Naive thymus-derived CD4-positive, alpha-beta T cell (primary cell): Measurements from ENCODE around the gene SIPA1L3. TPM values are rescaled to one million over a fixed set of nuclear protein-coding genes. Genes with fewer than 3 reads are reported as not detected.

Experiments
- ATAC-seq: fragments of 150-1000 bp; cut with Tn5 transposase; 2 replicates; pipeline ENCODE4 v1.10.0; 2021; ENCODE audit warnings: mild to moderate bottlenecking, moderate library complexity
- CTCF ChIA-PET: fragments of 350-600 bp; sonication (Branson Sonifier 250); formaldehyde crosslinking; loops from one replicate; lab custom pipeline; 2021; ENCODE audit warnings: antibody characterized with exemption; lab: Charles Lee
- POLR2A ChIA-PET: fragments of 350-600 bp; sonication (Branson Sonifier 250); formaldehyde crosslinking; loops from one replicate; lab custom pipeline; 2021; ENCODE audit warnings: antibody characterized with exemption, inconsistent platforms; lab: Charles Lee
- DNase-seq, 9 donors: peaks; one replicate each; pipeline versions ENCODE4 v3.0.0 to v3.0.0-alpha.2; 2020 to 2022; ENCODE audit warnings: mixed read lengths in 1 of 9
- H3K27ac ChIP-seq: one replicate; pipeline ENCODE4 v1.7.0; 2013; ENCODE audit warnings: mild to moderate bottlenecking, low read depth, low read length, moderate library complexity
- H3K27me3 ChIP-seq, 2 donors: one replicate each; pipeline ENCODE4 v1.7.0; 2013; ENCODE audit warnings: low read length in 2 of 2, mild to moderate bottlenecking in 2 of 2, moderate library complexity in 2 of 2; ENCODE audit not compliant: control insufficient read depth in 2 of 2, insufficient read depth in 2 of 2
- H3K36me3 ChIP-seq, 3 experiments: 1 replicate in 2 of 3; 2 replicates in 1 of 3; pipeline ENCODE4 v1.7.0; 2013; ENCODE audit warnings: low read length in 3 of 3, mild to moderate bottlenecking in 3 of 3, moderate library complexity in 1 of 3; ENCODE audit not compliant: insufficient read depth in 3 of 3, control insufficient read depth in 2 of 3
- H3K4me1 ChIP-seq, 2 donors: one replicate each; pipeline ENCODE4 v1.7.0; 2013; ENCODE audit warnings: low read length in 2 of 2, mild to moderate bottlenecking in 2 of 2, moderate library complexity in 1 of 2; ENCODE audit not compliant: control insufficient read depth in 2 of 2, insufficient read depth in 2 of 2
- H3K4me3 ChIP-seq: 2 replicates; pipeline ENCODE4 v1.7.0; 2013; ENCODE audit warnings: mild to moderate bottlenecking, low read length
- H3K9me3 ChIP-seq, 3 experiments: 1 replicate in 2 of 3; 2 replicates in 1 of 3; pipeline ENCODE4 v1.7.0; 2013; ENCODE audit warnings: low read length in 3 of 3; ENCODE audit not compliant: control insufficient read depth in 2 of 3
- H3K27ac Mint-ChIP-seq, 9 donors: one replicate each; pipeline ENCODE4 v1.8.0; 2020 to 2022; ENCODE audit warnings: mixed read lengths in 9 of 9, mild to moderate bottlenecking in 8 of 9, moderate library complexity in 5 of 9, inconsistent platforms in 2 of 9
- H3K27me3 Mint-ChIP-seq, 5 donors: one replicate each; pipeline ENCODE4 v1.8.0; 2021 to 2022; ENCODE audit warnings: mixed read lengths in 5 of 5, mild to moderate bottlenecking in 1 of 5
- H3K36me3 Mint-ChIP-seq, 5 donors: one replicate each; pipeline ENCODE4 v1.8.0; 2020 to 2022; ENCODE audit warnings: mixed read lengths in 5 of 5, mild to moderate bottlenecking in 3 of 5, inconsistent platforms in 1 of 5
- H3K4me1 Mint-ChIP-seq, 7 donors: one replicate each; pipeline ENCODE4 v1.8.0; 2020 to 2022; ENCODE audit warnings: mixed read lengths in 7 of 7, mild to moderate bottlenecking in 3 of 7, inconsistent platforms in 1 of 7
- H3K4me3 Mint-ChIP-seq, 10 donors: one replicate each; pipeline ENCODE4 v1.8.0; 2020 to 2022; ENCODE audit warnings: mild to moderate bottlenecking in 10 of 10, mixed read lengths in 10 of 10, moderate library complexity in 6 of 10, inconsistent platforms in 2 of 10
- H3K9me3 Mint-ChIP-seq, 11 donors: one replicate each; pipeline ENCODE4 v1.8.0; 2020 to 2022; ENCODE audit warnings: mixed read lengths in 11 of 11, mild to moderate bottlenecking in 4 of 11, inconsistent platforms in 1 of 11, moderate library complexity in 1 of 11
- intact Hi-C, 2 donors: fragments of 100-400 bp; cut with micrococcal nuclease; formaldehyde crosslinking; loops; one replicate each; pipeline ENCODE4 v1.15.1; 2023
- polyA plus RNA-seq, 2 donors: library from polyadenylated mRNA; unstranded; fragments of 300-500 nt; fragmentation: Illumina TruSeq; gene quantifications; one replicate each; pipeline ENCODE4 v1.2.3, GENCODE V29; 2021
- total RNA-seq, 6 experiments: library from RNA in 5 of 6; stranded (reverse) in 5 of 6; gene quantifications; 1 replicate in 5 of 6; 2 replicates in 1 of 6; pipeline ENCODE4 v1.2.3 and lab custom pipeline; 2021 to 2026

Gene SIPA1L3
- total and polyA plus RNA-seq, 7 experiments from 2014 or later: 0.91 to 38.7 (median 22.5) TPM

DNA sequence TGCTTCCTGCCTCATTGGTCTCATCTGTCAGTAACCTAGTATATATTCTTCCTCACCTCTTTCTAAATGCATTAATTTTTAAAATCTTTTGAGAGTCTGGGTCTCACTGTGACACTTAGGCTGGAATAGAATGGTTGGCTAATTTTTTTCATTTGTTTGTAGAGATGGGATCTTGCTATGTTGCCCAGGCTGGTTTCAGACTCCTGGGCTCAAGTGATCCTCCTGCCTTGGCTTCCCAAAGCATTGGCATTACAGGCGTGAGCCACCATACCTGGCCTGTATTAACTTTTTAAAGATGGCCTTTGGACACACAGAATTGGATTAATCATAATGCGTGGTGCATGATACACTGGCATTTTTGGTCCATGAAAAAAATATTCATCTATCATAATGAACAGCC, 29.9 kb downstream of the SIPA1L3 start:
- H3K27ac Mint-ChIP-seq: no peak overlapping the region
- Histone ChIP-seq H3K4me1 (no peaks in the 10 kb centered on the region), H3K36me3 (no peaks in the 10 kb centered on the region), H3K4me3 (no peak overlapping the region), H3K9me3 (no peaks in the 10 kb centered on the region), H3K27me3 (no peaks in the 10 kb centered on the region), H3K27ac (no peak overlapping the region)
- ATAC-seq (no peak), DNase-seq (no peak)
- peaks cover 4 to 70% (median 63%) of the 10 kb centered on the region in 5 donors for H3K36me3 Mint-ChIP-seq
- H3K9me3 Mint-ChIP-seq: peaks cover 0 to 32% (median 16%) of the 10 kb centered on the region in 11 donors
- peaks cover 0 to 19% (median 13%) of the 10 kb centered on the region in 7 donors for H3K4me1 Mint-ChIP-seq
- H3K27me3 Mint-ChIP-seq: no peaks in the 10 kb centered on the region
- H3K4me3 Mint-ChIP-seq: no peak overlapping the region
- POLR2A ChIA-PET: no interaction called here
- CTCF ChIA-PET: no interaction called here
- intact Hi-C loops: no loop called here

DNA sequence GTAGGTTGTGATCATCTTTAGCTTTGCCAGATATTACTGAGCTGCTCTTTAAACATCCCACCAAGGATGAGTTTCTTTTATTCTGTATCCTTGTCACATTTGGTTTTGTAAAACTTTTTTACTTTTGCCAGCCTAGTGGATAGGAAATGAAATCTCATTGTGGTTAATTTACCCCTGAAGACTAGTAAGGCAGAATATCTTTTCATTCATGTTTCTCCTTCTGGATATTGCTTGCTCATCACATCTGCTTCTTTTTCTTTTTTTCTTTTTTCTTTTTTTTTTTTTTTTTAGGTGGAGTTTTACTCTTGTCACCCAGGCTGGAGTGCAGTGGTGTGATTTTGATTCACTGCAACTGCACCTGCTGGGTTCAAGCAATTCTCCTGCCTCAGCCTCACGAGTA, 31.3 kb downstream of the SIPA1L3 start:
- POLR2A ChIA-PET: no interaction called here
- intact Hi-C loops: no loop called here
- H3K9me3 Mint-ChIP-seq: peaks cover 0 to 32% (median 18%) of the 10 kb centered on the region in 11 donors
- H3K27ac ChIP-seq: no peak overlapping the region
- H3K4me3 ChIP-seq: no peak overlapping the region
- no peaks in the 10 kb centered on the region for H3K9me3 ChIP-seq
- H3K4me1 ChIP-seq: no peaks in the 10 kb centered on the region
- H3K4me3 Mint-ChIP-seq: no peak overlapping the region
- CTCF ChIA-PET: no interaction called here
- peaks cover 4 to 72% (median 68%) of the 10 kb centered on the region in 5 donors for H3K36me3 Mint-ChIP-seq
- peaks cover 0 to 10% (median 4%) of the 10 kb centered on the region in 7 donors for H3K4me1 Mint-ChIP-seq
- no peaks in the 10 kb centered on the region for H3K36me3 ChIP-seq
- no peak for DNase-seq
- no peak for ATAC-seq
- H3K27me3 Mint-ChIP-seq: no peaks in the 10 kb centered on the region
- H3K27ac Mint-ChIP-seq: no peak overlapping the region
- H3K27me3 ChIP-seq: no peaks in the 10 kb centered on the region

DNA sequence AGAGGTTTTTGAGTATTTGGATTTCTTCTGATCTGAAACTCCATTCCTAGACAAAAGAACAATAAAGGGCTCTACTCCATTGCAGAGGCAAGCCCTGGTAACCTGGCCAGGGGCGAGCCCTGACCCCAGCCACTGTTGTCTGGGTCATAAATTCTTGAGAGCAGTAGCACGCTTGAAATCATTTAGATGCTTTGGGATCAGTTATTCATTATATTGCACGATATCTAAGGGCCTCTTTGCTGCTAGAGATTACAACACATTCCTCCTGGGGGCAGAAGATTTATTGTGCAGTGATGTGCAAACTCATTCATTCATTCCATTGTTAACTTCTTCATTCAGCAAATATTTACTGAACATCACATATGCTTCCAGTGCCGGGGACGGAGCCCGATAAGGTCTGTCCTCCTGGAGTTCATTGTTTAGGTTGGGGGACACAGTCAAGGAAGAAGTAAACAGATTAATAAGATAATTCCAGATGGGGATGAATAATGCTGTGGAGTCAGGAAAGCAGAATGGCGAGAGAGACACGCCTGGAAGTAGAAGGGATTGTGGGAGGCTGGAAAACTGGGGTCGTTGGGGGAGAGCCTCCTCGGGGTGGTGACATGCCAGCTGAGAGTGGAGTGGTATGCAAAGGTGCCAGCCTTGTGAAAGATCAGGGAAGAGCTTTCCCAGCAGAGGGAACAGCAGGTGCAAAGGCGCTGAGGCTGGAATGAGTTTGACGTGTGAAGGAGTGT, 34.9 kb downstream of the SIPA1L3 start:
- no peaks in the 10 kb centered on the region for H3K4me1 ChIP-seq
- intact Hi-C loops: no loop called here
- CTCF ChIA-PET: no interaction called here
- POLR2A ChIA-PET: no interaction called here
- ATAC-seq: no peak
- DNase-seq: no peak
- no peaks in the 10 kb centered on the region for H3K9me3 ChIP-seq
- H3K36me3 Mint-ChIP-seq: peaks cover 0 to 47% (median 39%) of the 10 kb centered on the region in 5 donors
- H3K36me3 ChIP-seq: no peaks in the 10 kb centered on the region
- peaks cover 0 to 9% (median 3%) of the 10 kb centered on the region in 7 donors for H3K4me1 Mint-ChIP-seq
- no peak overlapping the region for H3K27ac ChIP-seq
- H3K27me3 ChIP-seq: no peaks in the 10 kb centered on the region
- H3K4me3 ChIP-seq: no peak overlapping the region
- peak overlapping the region in 1 of 9 donors; percentile 23 for H3K27ac Mint-ChIP-seq
- H3K4me3 Mint-ChIP-seq: no peak overlapping the region
- peaks cover 0 to 3% (median 0%) of the 10 kb centered on the region in 11 donors for H3K9me3 Mint-ChIP-seq
- no peaks in the 10 kb centered on the region for H3K27me3 Mint-ChIP-seq

DNA sequence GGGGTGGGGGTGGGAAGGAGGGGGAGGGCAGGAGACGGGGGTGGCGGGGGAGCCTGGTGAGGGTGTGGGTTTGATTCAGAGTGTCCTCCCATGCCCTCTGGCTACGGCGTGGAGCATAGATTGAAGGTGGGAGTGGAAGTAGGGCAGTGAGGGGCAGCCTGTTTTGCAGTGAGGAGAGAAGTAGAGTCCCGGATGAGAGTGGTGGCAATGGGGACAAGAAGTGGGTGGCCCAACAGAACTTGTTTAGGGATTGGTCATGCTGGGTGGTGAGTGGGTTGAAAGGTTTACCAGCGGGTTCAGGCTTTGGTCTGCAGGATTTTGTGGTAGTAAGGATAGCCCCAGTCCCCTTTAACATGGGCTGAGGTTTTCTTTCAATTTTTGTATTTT, 35.5 kb downstream of the SIPA1L3 start:
- Histone ChIP-seq H3K9me3 (no peaks in the 10 kb centered on the region), H3K4me1 (no peaks in the 10 kb centered on the region), H3K27me3 (no peaks in the 10 kb centered on the region), H3K27ac (no peak overlapping the region), H3K4me3 (no peak overlapping the region), H3K36me3 (no peaks in the 10 kb centered on the region)
- ChIA-PET CTCF (no interaction called here), POLR2A (no interaction called here)
- ATAC-seq: no peak
- peaks cover 0 to 3% (median 0%) of the 10 kb centered on the region in 11 donors for H3K9me3 Mint-ChIP-seq
- H3K27me3 Mint-ChIP-seq: no peaks in the 10 kb centered on the region
- peaks cover 0 to 9% (median 3%) of the 10 kb centered on the region in 7 donors for H3K4me1 Mint-ChIP-seq
- no peak overlapping the region for H3K4me3 Mint-ChIP-seq
- no peak for DNase-seq
- no peak overlapping the region for H3K27ac Mint-ChIP-seq
- peaks cover 0 to 49% (median 39%) of the 10 kb centered on the region in 5 donors for H3K36me3 Mint-ChIP-seq
- intact Hi-C loops: no loop called here

DNA sequence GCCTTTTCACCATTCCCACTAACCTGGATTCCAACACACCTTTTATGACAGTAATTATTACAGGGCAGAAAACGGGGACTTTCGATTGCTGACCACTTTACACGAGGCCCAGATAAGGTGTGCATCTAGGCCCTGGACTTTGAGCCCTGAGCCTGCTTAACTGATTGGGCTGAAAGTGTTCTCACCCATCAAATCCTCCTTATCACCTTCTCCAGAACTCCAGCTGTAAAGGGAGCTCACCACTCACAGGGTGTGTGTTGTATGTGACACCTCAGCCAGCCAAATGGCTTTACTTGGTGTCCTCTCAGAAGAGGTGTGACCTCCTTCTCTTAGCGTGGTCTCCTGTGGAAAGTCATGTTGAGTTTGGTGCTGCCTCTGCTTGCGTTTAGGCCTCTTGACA, 36.5 kb downstream of the SIPA1L3 start:
- ChIA-PET CTCF (no interaction called here), POLR2A (no interaction called here)
- DNase-seq: no peak
- H3K36me3 Mint-ChIP-seq: peaks cover 0 to 58% (median 41%) of the 10 kb centered on the region in 5 donors
- peak overlapping the region in 1 of 9 donors; percentile 46 for H3K27ac Mint-ChIP-seq
- no peak for ATAC-seq
- H3K27me3 Mint-ChIP-seq: no peaks in the 10 kb centered on the region
- Histone ChIP-seq H3K4me3 (no peak overlapping the region), H3K27ac (no peak overlapping the region), H3K4me1 (no peaks in the 10 kb centered on the region), H3K36me3 (no peaks in the 10 kb centered on the region), H3K9me3 (no peaks in the 10 kb centered on the region), H3K27me3 (no peaks in the 10 kb centered on the region)
- H3K9me3 Mint-ChIP-seq: peaks cover 0 to 8% (median 0%) of the 10 kb centered on the region in 11 donors
- H3K4me1 Mint-ChIP-seq: peaks cover 0 to 5% (median 3%) of the 10 kb centered on the region in 7 donors
- intact Hi-C loops: no loop called here
- H3K4me3 Mint-ChIP-seq: no peak overlapping the region

DNA sequence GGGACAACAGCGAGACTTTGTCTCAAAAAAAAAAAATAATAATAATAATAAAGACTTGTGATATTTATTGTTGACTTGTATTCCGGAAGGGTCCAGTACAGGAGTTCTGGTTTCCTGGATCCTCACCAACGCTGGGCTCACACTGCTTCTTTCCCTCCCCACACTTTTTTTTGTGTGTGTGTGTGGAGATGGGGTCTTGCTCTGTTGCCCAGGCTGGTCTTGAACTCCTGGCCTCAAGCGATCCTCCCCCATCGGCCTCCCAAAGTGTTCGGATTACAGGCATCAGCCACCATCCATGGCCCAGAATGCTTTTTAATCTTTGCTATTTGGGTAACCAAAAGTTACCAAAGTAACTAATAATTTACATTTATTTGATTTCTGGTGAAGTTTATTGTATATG, 39.1 kb downstream of the SIPA1L3 start:
- Histone ChIP-seq H3K27me3 (no peaks in the 10 kb centered on the region), H3K36me3 (no peaks in the 10 kb centered on the region), H3K4me1 (no peaks in the 10 kb centered on the region), H3K4me3 (no peak overlapping the region), H3K9me3 (no peaks in the 10 kb centered on the region), H3K27ac (no peak overlapping the region)
- Mint-ChIP-seq H3K4me3 (no peak overlapping the region), H3K4me1 (peaks cover 0 to 8% (median 0%) of the 10 kb centered on the region in 7 donors), H3K27me3 (no peaks in the 10 kb centered on the region), H3K9me3 (peaks cover 0 to 21% (median 0%) of the 10 kb centered on the region in 11 donors), H3K27ac (peak overlapping the region in 1 of 9 donors; percentile 32), H3K36me3 (peaks cover 0 to 55% (median 35%) of the 10 kb centered on the region in 5 donors)
- ChIA-PET POLR2A (no interaction called here), CTCF (no interaction called here)
- intact Hi-C loops: no loop called here
- ATAC-seq (no peak), DNase-seq (no peak)

DNA sequence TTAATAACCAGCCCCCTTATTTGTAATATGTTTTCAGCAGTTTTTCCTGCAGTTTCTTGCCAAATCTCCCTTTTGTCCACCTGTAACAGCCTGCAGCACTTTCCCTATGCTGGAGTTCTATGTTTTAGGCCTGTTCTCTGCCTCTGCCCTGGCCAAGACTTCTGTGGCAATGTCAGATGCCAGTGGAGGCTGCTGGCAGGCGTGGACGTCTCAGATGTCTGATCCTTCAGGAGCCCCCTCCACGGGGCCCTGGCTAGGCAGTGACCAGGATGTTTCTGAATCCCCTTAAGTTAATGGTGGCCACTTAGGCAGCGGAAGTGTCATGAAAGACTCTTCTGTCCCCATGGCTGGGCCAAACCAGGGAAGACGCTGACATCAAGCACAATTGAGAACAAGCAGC, 40.8 kb downstream of the SIPA1L3 start:
- no peak for DNase-seq
- POLR2A ChIA-PET: no interaction called here
- Mint-ChIP-seq H3K4me1 (peaks cover 0 to 9% (median 0%) of the 10 kb centered on the region in 7 donors), H3K27me3 (no peaks in the 10 kb centered on the region), H3K9me3 (peaks cover 0 to 26% (median 1%) of the 10 kb centered on the region in 11 donors), H3K36me3 (peaks cover 0 to 46% (median 26%) of the 10 kb centered on the region in 5 donors), H3K4me3 (no peak overlapping the region), H3K27ac (no peak overlapping the region)
- CTCF ChIA-PET: no interaction called here
- H3K4me1 ChIP-seq: no peaks in the 10 kb centered on the region
- intact Hi-C loops: no loop called here
- H3K36me3 ChIP-seq: no peaks in the 10 kb centered on the region
- no peak overlapping the region for H3K4me3 ChIP-seq
- no peak overlapping the region for H3K27ac ChIP-seq
- no peaks in the 10 kb centered on the region for H3K9me3 ChIP-seq
- no peak for ATAC-seq
- H3K27me3 ChIP-seq: no peaks in the 10 kb centered on the region
